ENCODE measurements around the gene USP17L27.
"Not testable (repeated sequence)": the region's sequence is repeated elsewhere in the genome, so short reads cannot be mapped to it uniquely, and the experiment has no call there.

- TF ChIP-seq, protein P1, sequence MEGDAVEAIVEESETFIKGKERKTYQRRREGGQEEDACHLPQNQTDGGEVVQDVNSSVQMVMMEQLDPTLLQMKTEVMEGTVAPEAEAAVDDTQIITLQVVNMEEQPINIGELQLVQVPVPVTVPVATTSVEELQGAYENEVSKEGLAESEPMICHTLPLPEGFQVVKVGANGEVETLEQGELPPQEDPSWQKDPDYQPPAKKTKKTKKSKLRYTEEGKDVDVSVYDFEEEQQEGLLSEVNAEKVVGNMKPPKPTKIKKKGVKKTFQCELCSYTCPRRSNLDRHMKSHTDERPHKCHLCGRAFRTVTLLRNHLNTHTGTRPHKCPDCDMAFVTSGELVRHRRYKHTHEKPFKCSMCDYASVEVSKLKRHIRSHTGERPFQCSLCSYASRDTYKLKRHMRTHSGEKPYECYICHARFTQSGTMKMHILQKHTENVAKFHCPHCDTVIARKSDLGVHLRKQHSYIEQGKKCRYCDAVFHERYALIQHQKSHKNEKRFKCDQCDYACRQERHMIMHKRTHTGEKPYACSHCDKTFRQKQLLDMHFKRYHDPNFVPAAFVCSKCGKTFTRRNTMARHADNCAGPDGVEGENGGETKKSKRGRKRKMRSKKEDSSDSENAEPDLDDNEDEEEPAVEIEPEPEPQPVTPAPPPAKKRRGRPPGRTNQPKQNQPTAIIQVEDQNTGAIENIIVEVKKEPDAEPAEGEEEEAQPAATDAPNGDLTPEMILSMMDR (optimal IDR thresholded peaks at IDR 0.05 in 1 of 3, IDR thresholded peaks at IDR 0.05 in 1 of 3, conservative IDR thresholded peaks at IDR 0.05 in 1 of 3; ENCODE audit: extremely low read depth in 1 of 3, insufficient read depth in 2 of 3, low read length in 3 of 3) = not testable (repeated sequence)
- TF ChIP-seq EZH2 (IDR thresholded peaks at IDR 0.05; ENCODE audit: low read length) = not testable (repeated sequence)
Observed at GRCh38 chr4:9350866-9351265, 6.9 kb downstream of the USP17L27 start.
